ENCODE results near the gene CAP2.

The CAP2 gene

GRCh38 chr6:17415321-17415720, 21.9 kb downstream of the CAP2 start:
- H3K4me3 ChIP-seq (replicated peaks; ENCODE audit: low read depth, low read length), result no peak overlapping the region
- DNase-seq (ENCODE audit: extremely low read depth, insufficient read length), result no peak
- TF ChIP-seq, protein P1, sequence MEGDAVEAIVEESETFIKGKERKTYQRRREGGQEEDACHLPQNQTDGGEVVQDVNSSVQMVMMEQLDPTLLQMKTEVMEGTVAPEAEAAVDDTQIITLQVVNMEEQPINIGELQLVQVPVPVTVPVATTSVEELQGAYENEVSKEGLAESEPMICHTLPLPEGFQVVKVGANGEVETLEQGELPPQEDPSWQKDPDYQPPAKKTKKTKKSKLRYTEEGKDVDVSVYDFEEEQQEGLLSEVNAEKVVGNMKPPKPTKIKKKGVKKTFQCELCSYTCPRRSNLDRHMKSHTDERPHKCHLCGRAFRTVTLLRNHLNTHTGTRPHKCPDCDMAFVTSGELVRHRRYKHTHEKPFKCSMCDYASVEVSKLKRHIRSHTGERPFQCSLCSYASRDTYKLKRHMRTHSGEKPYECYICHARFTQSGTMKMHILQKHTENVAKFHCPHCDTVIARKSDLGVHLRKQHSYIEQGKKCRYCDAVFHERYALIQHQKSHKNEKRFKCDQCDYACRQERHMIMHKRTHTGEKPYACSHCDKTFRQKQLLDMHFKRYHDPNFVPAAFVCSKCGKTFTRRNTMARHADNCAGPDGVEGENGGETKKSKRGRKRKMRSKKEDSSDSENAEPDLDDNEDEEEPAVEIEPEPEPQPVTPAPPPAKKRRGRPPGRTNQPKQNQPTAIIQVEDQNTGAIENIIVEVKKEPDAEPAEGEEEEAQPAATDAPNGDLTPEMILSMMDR (IDR thresholded peaks at IDR 0.05; ENCODE audit: insufficient read depth, low read length, poor library complexity, severe bottlenecking), result no peak
- H3K27me3 ChIP-seq (replicated peaks; ENCODE audit: control insufficient read depth, insufficient read depth, low read length), result no peaks in the 10 kb centered on the region
- H3K36me3 ChIP-seq (ENCODE audit: control insufficient read depth, insufficient read depth, low read length), result no peaks in the 10 kb centered on the region

- Histone ChIP-seq H3K27me3 (replicated peaks; ENCODE audit: control insufficient read depth, insufficient read depth, low read length) (no peaks in the 10 kb centered on the region), H3K4me3 (replicated peaks; ENCODE audit: low read depth, low read length) (no peak overlapping the region), H3K36me3 (ENCODE audit: control insufficient read depth, insufficient read depth, low read length) (no peaks in the 10 kb centered on the region)
- no peak for DNase-seq (ENCODE audit: extremely low read depth, insufficient read length)
- TF ChIP-seq, protein P1 (IDR thresholded peaks at IDR 0.05; ENCODE audit: insufficient read depth, low read length, poor library complexity, severe bottlenecking), result no peak
Measured at GRCh38 chr6:17416806-17417205, 23.4 kb downstream of the CAP2 start.

- Histone ChIP-seq H3K4me3 (replicated peaks; ENCODE audit: low read depth, low read length) (no peak overlapping the region), H3K36me3 (ENCODE audit: control insufficient read depth, insufficient read depth, low read length) (no peaks in the 10 kb centered on the region), H3K27me3 (replicated peaks; ENCODE audit: control insufficient read depth, insufficient read depth, low read length) (no peaks in the 10 kb centered on the region)
- DNase-seq (ENCODE audit: extremely low read depth, insufficient read length), result no peak
- TF ChIP-seq, protein P1 (IDR thresholded peaks at IDR 0.05; ENCODE audit: insufficient read depth, low read length, poor library complexity, severe bottlenecking), result no peak
Measured at GRCh38 chr6:17417817-17418216, 24.4 kb downstream of the CAP2 start.

- TF ChIP-seq, protein P1 (IDR thresholded peaks at IDR 0.05; ENCODE audit: insufficient read depth, low read length, poor library complexity, severe bottlenecking), result no peak
- no peak for DNase-seq (ENCODE audit: extremely low read depth, insufficient read length)
- Histone ChIP-seq H3K36me3 (ENCODE audit: control insufficient read depth, insufficient read depth, low read length) (no peaks in the 10 kb centered on the region), H3K27me3 (replicated peaks; ENCODE audit: control insufficient read depth, insufficient read depth, low read length) (no peaks in the 10 kb centered on the region), H3K4me3 (replicated peaks; ENCODE audit: low read depth, low read length) (no peak overlapping the region)
Measured at GRCh38 chr6:17418281-17419188, 25.1 kb downstream of the CAP2 start.

- TF ChIP-seq, protein P1 (IDR thresholded peaks at IDR 0.05; ENCODE audit: insufficient read depth, low read length, poor library complexity, severe bottlenecking), result no peak
- no peak for DNase-seq (ENCODE audit: extremely low read depth, insufficient read length)
- Histone ChIP-seq H3K4me3 (replicated peaks; ENCODE audit: low read depth, low read length) (no peak overlapping the region), H3K27me3 (replicated peaks; ENCODE audit: control insufficient read depth, insufficient read depth, low read length) (no peaks in the 10 kb centered on the region), H3K36me3 (ENCODE audit: control insufficient read depth, insufficient read depth, low read length) (no peaks in the 10 kb centered on the region)
Measured at GRCh38 chr6:17419189-17419575, 25.8 kb downstream of the CAP2 start.
